Medulla oblongata (tissue), 1 donor: ENCODE results near the gene ATP5MC3.

Experiments used
- DNase-seq: peaks from one replicate; pipeline ENCODE4 v3.0.0-alpha.2; 2015; ENCODE audit errors: extremely low spot score

The ATP5MC3 gene

DNA sequence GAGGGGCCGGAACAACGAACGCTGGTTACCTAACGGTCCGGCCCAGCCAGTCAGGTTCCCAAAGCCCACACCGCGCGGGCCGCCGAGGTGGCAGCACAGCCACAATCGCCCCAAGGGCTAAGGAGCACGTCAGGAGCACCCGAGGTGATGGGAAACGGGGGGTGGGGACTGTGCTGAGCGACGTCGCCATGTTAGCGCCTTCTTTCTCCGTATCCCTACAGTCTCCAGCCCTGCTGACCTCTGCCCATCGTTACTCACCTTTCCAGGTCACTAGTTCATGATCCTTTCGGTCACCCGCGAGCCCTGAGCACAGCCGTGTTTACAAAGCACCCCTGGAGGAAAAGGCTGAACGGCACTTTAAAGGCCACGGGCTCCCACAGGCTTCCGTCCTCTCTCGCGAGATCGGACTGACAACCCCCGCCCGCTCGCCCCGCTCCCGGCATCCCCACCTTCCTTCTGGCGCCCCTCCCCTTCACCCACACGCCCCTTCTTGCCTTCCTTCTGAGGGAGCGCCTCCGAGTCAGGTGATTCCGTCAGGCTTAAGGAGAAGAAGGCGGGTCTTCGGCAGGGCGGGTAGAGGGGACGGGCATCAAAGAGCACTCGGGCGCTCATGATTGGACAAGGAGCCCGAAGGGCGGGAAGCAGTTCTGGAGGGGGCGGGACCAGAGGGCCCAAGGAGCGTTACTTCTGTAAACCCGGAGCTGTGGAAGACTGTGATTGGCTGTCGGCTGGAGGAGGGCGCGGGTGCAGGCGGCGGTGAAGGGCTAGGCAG is 13.5 kb downstream of the ATP5MC3 start, which contains the start of gene ATF2:
TSS of gene ATF2 (minus strand) at position 412 of the 772 bp plus-strand sequence. CDS start 31,760 bp downstream, outside the sequence.
- peak; percentile 99 for DNase-seq

GRCh38 chr2:175167076-175167791 is 14.3 kb downstream of the ATP5MC3 start:
- peak; percentile 40 for DNase-seq

DNA sequence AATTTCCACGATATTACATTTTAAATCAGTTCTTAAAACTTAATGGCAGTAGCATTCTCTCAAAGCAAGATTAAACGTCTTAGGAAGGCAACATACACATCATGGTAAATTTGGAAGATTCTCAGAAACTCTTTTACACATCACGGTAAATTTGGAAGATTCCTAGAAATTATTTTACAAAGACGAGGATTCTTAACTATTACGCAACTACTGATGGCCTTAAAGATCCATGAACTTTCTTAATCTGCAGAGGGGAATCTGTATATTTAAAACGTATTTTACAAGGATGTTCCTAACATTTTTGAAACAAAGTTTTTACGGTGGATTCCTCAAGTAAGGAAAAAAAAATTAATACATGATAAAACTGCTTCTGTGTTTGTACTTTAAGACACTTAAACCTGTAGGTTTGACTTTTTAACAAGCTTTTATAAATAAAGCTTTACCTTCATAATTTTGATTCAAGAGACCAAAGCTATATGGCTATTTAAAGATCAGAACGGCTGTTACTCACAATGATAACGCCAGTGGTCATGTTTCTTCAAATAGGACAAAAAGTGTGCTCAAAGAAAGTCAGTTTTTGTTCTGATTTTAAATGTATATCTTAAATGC is 15.2 kb downstream of the ATP5MC3 start:
- DNase-seq, result no peak

DNA sequence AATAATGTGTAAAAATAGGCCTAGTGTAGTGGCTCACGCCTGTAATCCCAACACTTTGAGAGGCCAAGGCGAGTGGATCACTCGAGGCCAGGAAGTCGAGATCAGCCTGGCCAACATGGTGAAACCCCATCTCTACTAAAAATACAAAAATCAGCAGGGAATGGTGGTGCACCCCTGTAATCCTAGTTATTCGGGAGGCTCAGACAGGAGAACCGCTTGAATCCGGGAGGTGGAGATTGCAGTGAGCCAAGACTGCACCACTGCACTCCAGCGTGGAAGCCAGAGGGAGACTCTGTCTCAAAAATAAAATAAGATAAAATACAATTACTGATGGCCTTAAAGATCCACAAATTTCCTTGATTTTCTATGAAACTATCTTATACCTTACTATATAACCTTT is 17.3 kb downstream of the ATP5MC3 start:
- DNase-seq, result no peak

GRCh38 chr2:175158894-175159293 is 22.6 kb downstream of the ATP5MC3 start:
- no peak for DNase-seq

DNA sequence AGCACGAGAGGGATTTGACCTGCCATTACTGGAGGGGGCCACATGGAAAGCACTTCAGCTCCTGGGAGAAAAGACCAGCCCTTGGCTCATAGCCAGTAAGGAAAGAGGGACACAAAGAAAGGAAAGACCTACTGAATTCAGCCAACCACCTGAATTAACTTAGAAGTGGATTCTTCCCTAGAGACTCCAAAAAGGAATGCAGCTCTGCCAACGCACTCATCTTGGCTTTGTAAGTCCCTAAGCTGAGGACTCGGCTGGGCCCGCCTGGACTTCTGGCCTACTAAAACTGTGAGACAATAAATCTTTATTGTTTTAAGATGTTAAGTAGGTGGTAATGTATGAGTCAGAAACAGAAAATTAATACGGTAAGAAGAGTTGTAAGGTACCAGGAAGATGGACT is 25.0 kb downstream of the ATP5MC3 start:
- no peak for DNase-seq

- no peak for DNase-seq
Observed at GRCh38 chr2:175154661-175155082, 26.8 kb downstream of the ATP5MC3 start.

GRCh38 chr2:175152242-175152641 is 29.3 kb downstream of the ATP5MC3 start:
- no peak for DNase-seq

- DNase-seq, result no peak
Observed at GRCh38 chr2:175151791-175152190, 29.7 kb downstream of the ATP5MC3 start.

DNA sequence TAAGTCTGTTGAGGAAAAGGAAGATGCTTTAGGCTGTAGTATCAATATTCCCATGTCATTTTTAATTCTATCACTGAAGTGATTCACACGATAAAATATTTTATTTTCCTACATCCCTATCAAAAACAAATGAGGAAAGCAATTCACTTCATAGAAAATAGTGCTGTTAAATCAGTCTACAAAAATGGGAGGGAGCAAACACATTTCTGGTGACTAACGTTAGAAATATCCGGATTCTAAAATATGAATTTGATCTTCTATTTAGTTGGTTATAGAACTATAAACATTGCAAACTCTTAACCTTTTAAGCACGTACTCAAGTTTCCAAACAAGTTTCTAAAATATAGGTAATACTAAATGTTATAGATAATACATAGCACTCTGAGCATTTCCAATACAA is 34.3 kb downstream of the ATP5MC3 start:
- DNase-seq, result no peak

DNA sequence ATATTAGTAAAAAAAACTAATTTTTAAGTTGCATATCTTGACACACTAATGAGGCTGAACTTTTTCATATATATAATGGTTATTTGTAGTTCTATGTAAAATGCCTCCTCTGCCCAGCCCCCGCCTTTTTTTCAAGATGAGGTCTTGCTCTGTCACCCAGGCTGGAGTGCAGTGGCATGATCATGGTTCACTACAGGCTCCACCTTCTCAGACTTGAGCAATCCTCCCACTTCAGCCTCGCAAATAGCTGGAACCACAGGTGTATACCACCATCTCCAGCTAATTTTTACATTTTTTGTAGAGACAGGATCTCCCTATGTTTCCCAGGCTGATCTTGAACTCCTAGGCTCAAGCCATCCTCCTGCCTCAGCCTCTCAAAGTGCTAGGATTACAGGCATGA is 37.8 kb downstream of the ATP5MC3 start:
- no peak for DNase-seq

DNA sequence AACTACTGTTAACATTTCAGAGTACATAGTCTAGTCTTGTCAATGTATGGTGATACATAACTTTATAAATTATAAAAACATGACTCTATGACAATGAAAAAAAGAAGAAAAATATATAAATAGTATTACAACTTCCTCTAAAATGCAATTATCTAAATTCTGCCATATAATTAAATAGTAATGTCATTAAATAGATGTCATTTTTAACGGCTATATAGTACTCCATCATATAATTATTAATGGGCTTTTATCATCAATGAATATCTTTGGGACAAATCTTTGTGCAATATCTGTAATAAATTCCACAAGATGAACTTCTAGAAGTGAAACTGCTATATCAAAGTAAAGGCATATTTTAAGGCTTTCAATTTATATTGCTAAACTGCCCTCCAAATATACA is 38.3 kb downstream of the ATP5MC3 start:
- no peak for DNase-seq

DNA sequence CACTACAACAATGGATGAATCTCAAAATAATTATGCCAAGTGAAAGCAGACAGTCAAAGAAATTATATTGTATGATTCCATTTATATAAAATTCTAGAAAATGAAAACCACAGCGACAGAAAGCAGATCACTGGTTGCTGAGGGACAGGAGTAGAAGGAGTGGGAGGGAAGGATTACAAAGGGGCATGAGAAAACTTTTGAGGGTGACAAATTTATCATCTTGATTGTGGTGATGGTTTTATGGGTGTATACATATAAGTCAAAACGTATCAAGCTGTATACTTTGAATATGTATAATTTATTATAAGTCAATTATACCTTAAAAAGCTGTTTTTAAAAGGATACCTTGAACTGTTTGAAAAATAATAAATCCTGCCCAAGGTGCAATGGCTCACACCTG is 41.2 kb downstream of the ATP5MC3 start:
- no peak for DNase-seq

DNA sequence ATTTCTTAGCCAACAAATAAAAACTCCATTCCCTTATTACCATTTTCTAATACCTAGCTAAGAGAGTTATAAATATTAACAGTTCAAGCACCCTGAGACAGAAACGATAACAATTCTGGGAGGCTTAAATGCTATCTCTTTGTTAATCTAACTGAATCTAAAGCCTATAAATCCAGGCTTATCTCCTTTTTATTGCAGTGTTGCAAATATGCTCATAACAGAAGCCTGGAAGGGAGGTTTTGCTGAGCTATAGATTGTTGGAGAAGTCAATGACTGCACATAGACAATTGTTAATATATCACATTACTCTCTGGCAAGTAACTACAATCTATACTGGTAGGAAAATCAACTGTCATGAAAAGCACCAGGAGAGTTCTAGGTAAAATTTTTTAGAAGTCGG is 43.7 kb downstream of the ATP5MC3 start:
- DNase-seq, result no peak

DNA sequence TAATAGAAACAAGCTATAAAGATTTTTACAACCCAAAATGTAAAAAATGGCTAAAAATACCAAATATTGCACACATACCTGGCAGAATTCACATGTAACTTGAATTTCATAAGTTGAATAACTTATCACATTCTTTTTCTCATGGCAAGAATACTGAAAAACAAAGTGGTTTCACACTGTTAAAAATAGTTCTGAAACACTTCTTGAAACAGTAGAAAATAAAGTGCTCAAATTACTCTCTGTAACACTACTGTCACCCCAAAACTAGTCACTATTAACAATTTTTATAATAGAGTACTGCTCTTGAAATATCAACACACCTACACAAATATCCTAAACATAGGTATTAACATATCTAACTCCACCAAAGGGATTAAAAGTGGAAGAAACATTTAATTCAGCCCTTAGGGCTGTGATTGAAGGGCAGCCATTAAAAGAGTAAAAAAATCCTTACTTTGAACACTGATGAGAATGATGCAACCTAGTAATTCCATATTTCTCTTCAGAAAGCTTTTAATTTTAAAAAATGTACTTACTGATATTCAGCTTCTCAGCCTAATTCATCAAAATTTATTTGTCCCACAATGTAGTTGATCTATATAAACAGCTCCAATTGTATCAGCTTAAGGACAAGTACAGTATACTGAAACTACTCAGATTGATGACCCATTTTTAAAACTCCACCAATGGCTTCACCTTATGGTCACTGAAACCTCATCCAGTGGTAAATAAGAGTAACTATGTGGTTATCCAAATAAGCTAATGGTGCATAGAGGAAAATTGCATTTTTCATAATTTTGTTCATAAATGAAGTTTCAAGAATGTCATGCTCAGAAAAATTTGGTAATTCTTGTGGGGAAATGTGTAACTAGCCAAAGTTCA is 44.9 kb downstream of the ATP5MC3 start:
- DNase-seq, result no peak

GRCh38 chr2:175135862-175136261 is 45.6 kb downstream of the ATP5MC3 start:
- no peak for DNase-seq

- no peak for DNase-seq
Observed at GRCh38 chr2:175135177-175135576, 46.3 kb downstream of the ATP5MC3 start.

GRCh38 chr2:175131252-175131651 is 50.3 kb downstream of the ATP5MC3 start:
- DNase-seq, result no peak

GRCh38 chr2:175126661-175127060 is 54.8 kb downstream of the ATP5MC3 start:
- DNase-seq, result no peak
